Stimulated activated CD4-positive, alpha-beta T cell treated with anti-CD3 and anti-CD28 coated beads, Interleukin-15, amount 100 ng/mL, for 24 hours (primary cell): Measurements from ENCODE around the gene TCAF1.

ENCODE experiments used
- DNase-seq: peaks from one replicate; pipeline ENCODE4 v3.0.0-alpha.2; 2020

TCAF1 gene

GRCh38 chr7:143901668-143902331, at the start of gene TCAF1:
Gene TCAF1 (minus strand): TSS chr7:143902176. CDS start chr7:143876608, 25,568 bp downstream.
- peak; percentile 96 for DNase-seq

- DNase-seq: no peak
These were observed 46.8 kb upstream of the TCAF1 start for GRCh38 chr7:143948733-143949132.

- DNase-seq: no peak
These were observed 45.1 kb upstream of the TCAF1 start for GRCh38 chr7:143947111-143947510.

GRCh38 chr7:143945423-143945822, 43.4 kb upstream of the TCAF1 start:
- no peak for DNase-seq

- DNase-seq: no peak
These were observed 36.6 kb upstream of the TCAF1 start for GRCh38 chr7:143938379-143939243.

- DNase-seq: no peak
These were observed 34.4 kb upstream of the TCAF1 start for GRCh38 chr7:143936087-143937009.

- DNase-seq: no peak
These were observed 32.8 kb upstream of the TCAF1 start, which contains the start of gene OR2F2 for GRCh38 chr7:143934526-143935325. Gene OR2F2 (plus strand): TSS chr7:143935233. CDS start chr7:143935233, 0 bp downstream.

GRCh38 chr7:143931739-143932138, 29.8 kb upstream of the TCAF1 start:
- DNase-seq: no peak

GRCh38 chr7:143929224-143929920, 27.4 kb upstream of the TCAF1 start:
- DNase-seq: peak; percentile 19

GRCh38 chr7:143924851-143925250, 22.9 kb upstream of the TCAF1 start:
- DNase-seq: no peak

- DNase-seq: no peak
These were observed 13.1 kb upstream of the TCAF1 start for GRCh38 chr7:143914938-143915652.

- no peak for DNase-seq
These were observed 12.1 kb upstream of the TCAF1 start for GRCh38 chr7:143913945-143914615.

- no peak for DNase-seq
These were observed 8.7 kb upstream of the TCAF1 start for GRCh38 chr7:143910473-143911248.

GRCh38 chr7:143909863-143910262, 7.9 kb upstream of the TCAF1 start:
- no peak for DNase-seq

GRCh38 chr7:143908120-143908519, 6.1 kb upstream of the TCAF1 start:
- DNase-seq: no peak

- DNase-seq: no peak
These were observed 4.9 kb upstream of the TCAF1 start for GRCh38 chr7:143906895-143907294.

GRCh38 chr7:143906151-143906550, 4.2 kb upstream of the TCAF1 start:
- DNase-seq: no peak

- DNase-seq: no peak
These were observed 3.5 kb upstream of the TCAF1 start for GRCh38 chr7:143905509-143905908.

- DNase-seq: no peak
These were observed 440 bp upstream of the TCAF1 start for GRCh38 chr7:143902332-143902899.
